ENCODE data around the gene RAB17.
"Not testable (repeated sequence)": the region's sequence is repeated elsewhere in the genome, so short reads cannot be mapped to it uniquely, and the experiment has no call there.

Gene RAB17

GRCh38 chr2:237598468-237599208, 8.1 kb upstream of the RAB17 start:
- TF ChIP-seq CTCF (IDR thresholded peaks at IDR 0.05), result no peak
- no peak overlapping the region for H3K27ac ChIP-seq
- no peak overlapping the region for H3K4me3 ChIP-seq (ENCODE audit: low read depth in 1 of 2, low read length in 1 of 2)
- no peaks in the 10 kb centered on the region for H3K36me3 ChIP-seq
- no peaks in the 10 kb centered on the region for H3K9me3 ChIP-seq
- H3K4me1 ChIP-seq (ENCODE audit: control insufficient read depth in 1 of 2, insufficient read depth in 1 of 2, low read depth in 1 of 2, low read length in 1 of 2), result peaks cover 3 to 9% of the 10 kb centered on the region in 2 experiments
- H3K27me3 ChIP-seq, result peaks cover 19% of the 10 kb centered on the region

- no peaks in the 10 kb centered on the region for H3K4me1 ChIP-seq (ENCODE audit: control insufficient read depth in 1 of 2, insufficient read depth in 1 of 2, low read depth in 1 of 2, low read length in 1 of 2)
- TF ChIP-seq CTCF (IDR thresholded peaks at IDR 0.05), result no peak
- no peaks in the 10 kb centered on the region for H3K36me3 ChIP-seq
- no peak overlapping the region for H3K27ac ChIP-seq
- no peaks in the 10 kb centered on the region for H3K9me3 ChIP-seq
- H3K4me3 ChIP-seq (ENCODE audit: low read depth in 1 of 2, low read length in 1 of 2), result no peak overlapping the region
- H3K27me3 ChIP-seq, result peaks cover 19% of the 10 kb centered on the region
Measured at GRCh38 chr2:237597196-237598145, 6.9 kb upstream of the RAB17 start.

DNA sequence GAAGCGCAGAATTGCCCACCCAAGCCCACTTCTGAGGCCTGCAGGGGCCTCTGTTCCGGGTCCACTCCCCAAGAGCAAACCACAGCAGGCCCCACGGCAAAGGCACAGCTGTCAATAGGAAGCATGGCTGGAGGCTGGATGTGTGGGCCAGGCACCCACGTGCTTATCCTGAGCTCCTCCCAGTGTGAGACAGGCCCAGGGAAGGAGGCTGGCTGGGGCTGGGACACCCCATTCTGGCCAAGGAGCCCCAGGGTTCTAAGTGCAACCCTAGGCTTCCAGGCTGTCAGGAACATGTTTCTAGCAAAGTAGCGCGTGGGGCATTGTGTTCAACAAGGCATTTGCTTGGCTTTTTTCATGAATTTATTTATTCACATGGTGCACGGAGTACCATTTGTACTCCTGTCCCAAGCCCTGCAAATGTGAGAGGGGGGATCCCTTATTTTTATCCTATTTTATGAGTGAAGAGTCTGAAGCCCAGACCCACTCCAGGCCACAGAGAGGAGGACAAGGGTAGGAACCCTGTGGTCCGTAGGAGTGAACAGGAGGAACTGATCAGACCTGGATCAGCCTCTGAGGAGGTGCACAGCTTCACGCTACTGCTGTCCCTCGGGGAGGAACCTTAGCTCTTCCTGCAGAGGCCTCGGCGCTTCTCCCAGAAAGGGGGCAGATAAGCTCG, 6.1 kb upstream of the RAB17 start:
- no peak overlapping the region for H3K4me3 ChIP-seq (ENCODE audit: low read depth in 1 of 2, low read length in 1 of 2)
- no peak for TF ChIP-seq CTCF (IDR thresholded peaks at IDR 0.05)
- no peaks in the 10 kb centered on the region for H3K9me3 ChIP-seq
- H3K36me3 ChIP-seq, result no peaks in the 10 kb centered on the region
- no peak overlapping the region for H3K27ac ChIP-seq
- H3K27me3 ChIP-seq, result peaks cover 17% of the 10 kb centered on the region
- no peaks in the 10 kb centered on the region for H3K4me1 ChIP-seq (ENCODE audit: control insufficient read depth in 1 of 2, insufficient read depth in 1 of 2, low read depth in 1 of 2, low read length in 1 of 2)

DNA sequence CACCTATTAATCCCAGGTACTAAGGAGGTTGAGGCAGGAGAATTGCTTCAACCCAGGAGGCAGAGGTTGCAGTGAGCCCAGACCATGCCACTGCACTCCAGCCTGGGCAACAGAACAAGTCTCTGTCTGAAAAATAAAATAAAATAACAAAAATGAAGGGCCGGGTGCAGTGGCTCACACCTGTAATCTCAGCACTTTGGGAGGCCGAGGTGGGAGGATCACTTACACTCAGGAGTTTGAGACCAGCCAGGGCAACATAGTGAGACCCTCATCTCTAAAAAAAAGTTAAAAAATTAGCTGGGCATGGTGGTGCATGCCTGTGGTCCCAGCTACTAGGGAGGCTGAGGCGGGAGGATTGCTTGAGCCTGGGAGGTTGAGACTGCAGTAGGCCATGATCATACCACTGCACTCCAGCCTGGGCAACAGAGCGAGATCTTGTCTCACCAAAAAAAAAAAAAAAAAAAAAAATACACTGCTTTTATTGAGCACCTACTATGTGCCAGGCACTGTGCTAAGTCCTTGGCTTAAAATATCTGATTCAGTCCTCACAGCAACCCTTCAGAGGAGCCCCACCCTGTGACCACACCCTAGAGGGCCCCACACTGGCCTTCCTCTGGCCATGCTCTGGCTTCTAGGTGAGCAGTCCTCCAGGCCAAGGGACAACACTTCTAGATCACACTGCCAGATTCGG, 5.4 kb upstream of the RAB17 start:
- H3K9me3 ChIP-seq; H3K4me3 ChIP-seq (ENCODE audit: low read depth in 1 of 2, low read length in 1 of 2); H3K27ac ChIP-seq; H3K36me3 ChIP-seq; H3K4me1 ChIP-seq (ENCODE audit: control insufficient read depth in 1 of 2, insufficient read depth in 1 of 2, low read depth in 1 of 2, low read length in 1 of 2): not testable (repeated sequence)
- H3K27me3 ChIP-seq, result peaks cover 19% of the 10 kb centered on the region

DNA sequence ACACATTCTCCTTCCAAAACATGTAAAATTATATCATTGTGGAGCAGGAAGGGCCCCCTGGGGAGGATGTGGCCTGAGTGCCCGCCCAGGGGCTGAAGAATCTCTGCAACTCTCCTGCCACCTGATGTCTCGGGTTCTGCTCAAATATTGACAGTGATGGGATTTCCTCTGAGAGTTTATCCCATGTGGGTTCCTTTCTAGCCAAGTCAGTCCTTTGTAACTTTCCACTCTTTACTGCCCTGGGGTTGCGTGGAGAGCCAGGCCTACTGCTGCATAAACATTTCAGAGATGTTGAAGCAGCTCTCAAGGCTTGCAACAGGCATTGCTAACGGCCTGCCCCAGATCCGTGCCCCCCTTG, 4.0 kb upstream of the RAB17 start:
- Histone ChIP-seq H3K4me1 (ENCODE audit: control insufficient read depth in 1 of 2, insufficient read depth in 1 of 2, low read depth in 1 of 2, low read length in 1 of 2) (no peaks in the 10 kb centered on the region), H3K36me3 (no peaks in the 10 kb centered on the region), H3K4me3 (ENCODE audit: low read depth in 1 of 2, low read length in 1 of 2) (no peak overlapping the region), H3K27me3 (peaks cover 22% of the 10 kb centered on the region), H3K9me3 (no peaks in the 10 kb centered on the region), H3K27ac (no peak overlapping the region)
- TF ChIP-seq CTCF (IDR thresholded peaks at IDR 0.05), result no peak
